ENCODE data around the gene KLHL9. TPM values are rescaled to one million over a fixed set of nuclear protein-coding genes. Genes with fewer than 3 reads are reported as not detected.

The KLHL9 gene
- polyA plus RNA-seq, 1 of the 3 experiments (the other 2 are of a cell fraction), result 6.8 TPM

DNA sequence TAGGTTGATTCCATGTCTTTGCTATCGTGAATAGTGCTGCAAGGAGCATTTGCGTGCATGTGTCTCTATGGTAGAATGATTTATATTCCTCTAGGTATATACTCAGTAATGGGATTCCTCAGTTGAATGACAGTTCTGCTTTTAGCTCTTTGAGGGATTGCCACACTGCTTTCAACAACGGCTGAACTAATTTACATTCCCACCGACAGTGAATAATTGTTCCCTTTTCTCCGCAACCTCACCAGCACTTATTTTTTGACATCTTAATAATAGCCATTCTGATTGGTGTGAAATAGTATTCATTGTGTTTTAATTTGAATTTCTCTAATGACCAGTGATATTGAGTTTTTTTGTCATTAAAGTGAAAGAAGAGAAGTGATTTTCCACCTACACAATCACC is 48.5 kb downstream of the KLHL9 start:
- POLR2A ChIA-PET, result no interaction called here

DNA sequence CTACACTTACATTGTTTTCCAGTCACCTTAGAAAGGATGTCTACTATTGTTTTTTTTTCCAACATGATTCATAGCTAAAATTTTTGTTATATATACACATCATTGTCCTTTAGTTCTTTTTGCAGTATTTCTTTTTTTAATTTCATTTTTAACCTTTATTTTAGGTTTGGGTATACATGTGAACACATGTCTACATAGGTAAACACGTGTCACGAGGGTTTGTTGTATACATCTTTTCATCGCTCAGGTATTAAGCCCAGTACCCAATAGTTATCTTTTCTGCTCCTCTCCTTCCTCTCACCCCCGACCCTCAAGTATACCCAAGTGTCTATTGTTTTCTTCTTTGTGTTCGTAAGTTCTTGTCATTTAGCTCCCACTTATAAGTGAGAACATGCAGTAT is 49.1 kb downstream of the KLHL9 start:
- no peak for DNase-seq
- no peaks in the 10 kb centered on the region for H3K27me3 ChIP-seq (ENCODE audit: insufficient read depth)
- H4K20me1 ChIP-seq (ENCODE audit: insufficient read depth), result no peaks in the 10 kb centered on the region
- 17% methylated on average over 5 of the region's 5 CpGs for WGBS (ENCODE audit: low lambda C conversion rate)
- ChIA-PET POLR2A (no interaction called here), CTCF (interaction anchor here (1.0 kb wide), 1 partner anchor 723 kb away, joined by 3 read pairs; the partner anchor contains the start of gene CDKN2B)
- no peaks in the 10 kb centered on the region for H3K79me2 ChIP-seq (ENCODE audit: insufficient read depth)
- H2AFZ ChIP-seq (ENCODE audit: low read depth), result no peak overlapping the region
- no peaks in the 10 kb centered on the region for H3F3A ChIP-seq (replicated peaks; ENCODE audit: insufficient read depth)
- no peaks in the 10 kb centered on the region for H3K9me2 ChIP-seq
- no peak overlapping the region for H3K27ac ChIP-seq (ENCODE audit: low read depth in 2 of 2, low read length in 1 of 2)
- no peak overlapping the region for H3K4me3 ChIP-seq (ENCODE audit: low read depth in 2 of 2, low read length in 1 of 2)
- H3K9ac ChIP-seq, result no peak overlapping the region
- no peaks in the 10 kb centered on the region for H3K9me3 ChIP-seq
- no peaks in the 10 kb centered on the region for H3K4me1 ChIP-seq (ENCODE audit: control insufficient read depth in 1 of 2, insufficient read depth in 2 of 2, low read depth in 1 of 2, low read length in 1 of 2)
- TF ChIP-seq, protein P1, sequence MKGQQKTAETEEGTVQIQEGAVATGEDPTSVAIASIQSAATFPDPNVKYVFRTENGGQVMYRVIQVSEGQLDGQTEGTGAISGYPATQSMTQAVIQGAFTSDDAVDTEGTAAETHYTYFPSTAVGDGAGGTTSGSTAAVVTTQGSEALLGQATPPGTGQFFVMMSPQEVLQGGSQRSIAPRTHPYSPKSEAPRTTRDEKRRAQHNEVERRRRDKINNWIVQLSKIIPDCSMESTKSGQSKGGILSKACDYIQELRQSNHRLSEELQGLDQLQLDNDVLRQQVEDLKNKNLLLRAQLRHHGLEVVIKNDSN (IDR thresholded peaks at IDR 0.05; ENCODE audit: borderline replicate concordance, low read depth), result no peak
- TF ChIP-seq NRF1 (IDR thresholded peaks at IDR 0.05; ENCODE audit: low read depth, low read length) (no peak), YY1 (IDR thresholded peaks at IDR 0.05; ENCODE audit: low read depth) (no peak), TEAD4 (IDR thresholded peaks at IDR 0.05; ENCODE audit: borderline replicate concordance, insufficient read depth) (no peak), RFX5 (IDR thresholded peaks at IDR 0.05; ENCODE audit: low read length) (no peak), FOXJ3 (CRISPR knock-in tag; IDR thresholded peaks at IDR 0.05) (no peak), RXRA (IDR thresholded peaks at IDR 0.05; ENCODE audit: borderline replicate concordance, low read depth) (no peak), TAF1 (IDR thresholded peaks at IDR 0.05; ENCODE audit: borderline replicate concordance, low read depth, low read length) (no peak), POLR2AphosphoS5 (IDR thresholded peaks at IDR 0.05; ENCODE audit: low read depth, low read length) (no peak), TCF12 (IDR thresholded peaks at IDR 0.05) (no peak), EP300 (IDR thresholded peaks at IDR 0.05; ENCODE audit: borderline replicate concordance in 1 of 2, low read depth in 1 of 2, low read length in 1 of 2) (no peak), CHD2 (IDR thresholded peaks at IDR 0.05; ENCODE audit: low read length, partially characterized antibody) (no peak), FOSL2 (IDR thresholded peaks at IDR 0.05; ENCODE audit: borderline replicate concordance, low read depth) (no peak), MXI1 (IDR thresholded peaks at IDR 0.05; ENCODE audit: low read depth, low read length) (no peak), SIN3A (IDR thresholded peaks at IDR 0.05; ENCODE audit: borderline replicate concordance, low read depth, low read length) (no peak), GATA2 (CRISPR knock-in tag; IDR thresholded peaks at IDR 0.05) (no peak)
- TF ChIP-seq, protein P2, sequence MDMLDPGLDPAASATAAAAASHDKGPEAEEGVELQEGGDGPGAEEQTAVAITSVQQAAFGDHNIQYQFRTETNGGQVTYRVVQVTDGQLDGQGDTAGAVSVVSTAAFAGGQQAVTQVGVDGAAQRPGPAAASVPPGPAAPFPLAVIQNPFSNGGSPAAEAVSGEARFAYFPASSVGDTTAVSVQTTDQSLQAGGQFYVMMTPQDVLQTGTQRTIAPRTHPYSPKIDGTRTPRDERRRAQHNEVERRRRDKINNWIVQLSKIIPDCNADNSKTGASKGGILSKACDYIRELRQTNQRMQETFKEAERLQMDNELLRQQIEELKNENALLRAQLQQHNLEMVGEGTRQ (IDR thresholded peaks at IDR 0.05; ENCODE audit: borderline replicate concordance, low read depth, low read length), result no peak
- TF ChIP-seq, protein P3, sequence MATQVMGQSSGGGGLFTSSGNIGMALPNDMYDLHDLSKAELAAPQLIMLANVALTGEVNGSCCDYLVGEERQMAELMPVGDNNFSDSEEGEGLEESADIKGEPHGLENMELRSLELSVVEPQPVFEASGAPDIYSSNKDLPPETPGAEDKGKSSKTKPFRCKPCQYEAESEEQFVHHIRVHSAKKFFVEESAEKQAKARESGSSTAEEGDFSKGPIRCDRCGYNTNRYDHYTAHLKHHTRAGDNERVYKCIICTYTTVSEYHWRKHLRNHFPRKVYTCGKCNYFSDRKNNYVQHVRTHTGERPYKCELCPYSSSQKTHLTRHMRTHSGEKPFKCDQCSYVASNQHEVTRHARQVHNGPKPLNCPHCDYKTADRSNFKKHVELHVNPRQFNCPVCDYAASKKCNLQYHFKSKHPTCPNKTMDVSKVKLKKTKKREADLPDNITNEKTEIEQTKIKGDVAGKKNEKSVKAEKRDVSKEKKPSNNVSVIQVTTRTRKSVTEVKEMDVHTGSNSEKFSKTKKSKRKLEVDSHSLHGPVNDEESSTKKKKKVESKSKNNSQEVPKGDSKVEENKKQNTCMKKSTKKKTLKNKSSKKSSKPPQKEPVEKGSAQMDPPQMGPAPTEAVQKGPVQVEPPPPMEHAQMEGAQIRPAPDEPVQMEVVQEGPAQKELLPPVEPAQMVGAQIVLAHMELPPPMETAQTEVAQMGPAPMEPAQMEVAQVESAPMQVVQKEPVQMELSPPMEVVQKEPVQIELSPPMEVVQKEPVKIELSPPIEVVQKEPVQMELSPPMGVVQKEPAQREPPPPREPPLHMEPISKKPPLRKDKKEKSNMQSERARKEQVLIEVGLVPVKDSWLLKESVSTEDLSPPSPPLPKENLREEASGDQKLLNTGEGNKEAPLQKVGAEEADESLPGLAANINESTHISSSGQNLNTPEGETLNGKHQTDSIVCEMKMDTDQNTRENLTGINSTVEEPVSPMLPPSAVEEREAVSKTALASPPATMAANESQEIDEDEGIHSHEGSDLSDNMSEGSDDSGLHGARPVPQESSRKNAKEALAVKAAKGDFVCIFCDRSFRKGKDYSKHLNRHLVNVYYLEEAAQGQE (IDR thresholded peaks at IDR 0.05; ENCODE audit: low read depth, low read length), result no peak
- TF ChIP-seq, protein P4, sequence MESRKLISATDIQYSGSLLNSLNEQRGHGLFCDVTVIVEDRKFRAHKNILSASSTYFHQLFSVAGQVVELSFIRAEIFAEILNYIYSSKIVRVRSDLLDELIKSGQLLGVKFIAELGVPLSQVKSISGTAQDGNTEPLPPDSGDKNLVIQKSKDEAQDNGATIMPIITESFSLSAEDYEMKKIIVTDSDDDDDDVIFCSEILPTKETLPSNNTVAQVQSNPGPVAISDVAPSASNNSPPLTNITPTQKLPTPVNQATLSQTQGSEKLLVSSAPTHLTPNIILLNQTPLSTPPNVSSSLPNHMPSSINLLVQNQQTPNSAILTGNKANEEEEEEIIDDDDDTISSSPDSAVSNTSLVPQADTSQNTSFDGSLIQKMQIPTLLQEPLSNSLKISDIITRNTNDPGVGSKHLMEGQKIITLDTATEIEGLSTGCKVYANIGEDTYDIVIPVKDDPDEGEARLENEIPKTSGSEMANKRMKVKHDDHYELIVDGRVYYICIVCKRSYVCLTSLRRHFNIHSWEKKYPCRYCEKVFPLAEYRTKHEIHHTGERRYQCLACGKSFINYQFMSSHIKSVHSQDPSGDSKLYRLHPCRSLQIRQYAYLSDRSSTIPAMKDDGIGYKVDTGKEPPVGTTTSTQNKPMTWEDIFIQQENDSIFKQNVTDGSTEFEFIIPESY (IDR thresholded peaks at IDR 0.05; ENCODE audit: borderline replicate concordance, low read depth), result no peak
- no peak overlapping the region for H3K4me2 ChIP-seq
- no peaks in the 10 kb centered on the region for H3K36me3 ChIP-seq (replicated peaks in 1 of 2; ENCODE audit: control insufficient read depth in 1 of 2, insufficient read depth in 2 of 2, low read length in 1 of 2)

More for the DNA sequence above, 48.5 kb downstream of the KLHL9 start:
- Histone ChIP-seq H3K9me2 (no peaks in the 10 kb centered on the region), H3K9me3 (no peaks in the 10 kb centered on the region), H3K4me1 (ENCODE audit: control insufficient read depth in 1 of 2, insufficient read depth in 2 of 2, low read depth in 1 of 2, low read length in 1 of 2) (no peaks in the 10 kb centered on the region), H3K36me3 (replicated peaks in 1 of 2; ENCODE audit: control insufficient read depth in 1 of 2, insufficient read depth in 2 of 2, low read length in 1 of 2) (no peaks in the 10 kb centered on the region), H3F3A (replicated peaks; ENCODE audit: insufficient read depth) (no peaks in the 10 kb centered on the region), H3K4me3 (ENCODE audit: low read depth in 2 of 2, low read length in 1 of 2) (no peak overlapping the region), H3K9ac (no peak overlapping the region), H3K4me2 (no peak overlapping the region), H3K27ac (ENCODE audit: low read depth in 2 of 2, low read length in 1 of 2) (no peak overlapping the region), H2AFZ (ENCODE audit: low read depth) (no peak overlapping the region), H3K79me2 (ENCODE audit: insufficient read depth) (no peaks in the 10 kb centered on the region), H4K20me1 (ENCODE audit: insufficient read depth) (no peaks in the 10 kb centered on the region), H3K27me3 (ENCODE audit: insufficient read depth) (no peaks in the 10 kb centered on the region)
- CTCF ChIA-PET, result no interaction called here
- TF ChIP-seq, protein P5, sequence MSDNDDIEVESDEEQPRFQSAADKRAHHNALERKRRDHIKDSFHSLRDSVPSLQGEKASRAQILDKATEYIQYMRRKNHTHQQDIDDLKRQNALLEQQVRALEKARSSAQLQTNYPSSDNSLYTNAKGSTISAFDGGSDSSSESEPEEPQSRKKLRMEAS (IDR thresholded peaks at IDR 0.05; ENCODE audit: low read depth), result no peak
- no peak for TF ChIP-seq RAD21 (IDR thresholded peaks at IDR 0.05; ENCODE audit: low read length)
- 34% methylated on average over 5 of the region's 5 CpGs for WGBS (ENCODE audit: low lambda C conversion rate)
- DNase-seq, result no peak

Data from SK-N-SH (cell line).